Breast epithelium (tissue), 3 donors: Measurements from ENCODE around the gene SLC25A48.

Experiments
- CTCF ChIP-seq, 3 donors: fragments of 450-650 bp; IDR thresholded peaks; one replicate each; pipeline ENCODE4 v1.5.1; 2016 to 2017; ENCODE audit warnings: antibody characterized with exemption in 3 of 3, mild to moderate bottlenecking in 3 of 3, moderate library complexity in 3 of 3
- POLR2A ChIP-seq: fragments of 450-650 bp; IDR thresholded peaks from one replicate; pipeline ENCODE4 v1.6.1; 2016; ENCODE audit warnings: antibody characterized with exemption, mild to moderate bottlenecking, moderate library complexity

- TF ChIP-seq CTCF (IDR thresholded peaks at IDR 0.05) (no peak), POLR2A (no peak)
Observed at GRCh38 chr5:135822959-135823358, 11.5 kb upstream of the SLC25A48 start.
